Fibroblast of pulmonary artery (primary cell): ENCODE measurements around the gene ZNF280B.
"Not testable (repeated sequence)": the region's sequence is repeated elsewhere in the genome, so short reads cannot be mapped to it uniquely, and the experiment has no call there.

ENCODE experiments used
- DNase-seq: peaks from one replicate; pipeline ENCODE4 v3.0.0-alpha.2; 2010; ENCODE audit warnings: low read depth
- H3K4me3 ChIP-seq: replicated peaks from 2 replicates; pipeline ENCODE4 v1.5.1; 2011; ENCODE audit warnings: low read depth, mild to moderate bottlenecking, control low read depth, low read length, moderate library complexity
- TF ChIP-seq, protein P1 (sequence below): IDR thresholded peaks from 2 replicates; pipeline ENCODE4 v1.5.1; 2011; ENCODE audit warnings: mild to moderate bottlenecking, control low read depth, low read length, inconsistent platforms; ENCODE audit errors: missing control alignments

Gene ZNF280B

DNA sequence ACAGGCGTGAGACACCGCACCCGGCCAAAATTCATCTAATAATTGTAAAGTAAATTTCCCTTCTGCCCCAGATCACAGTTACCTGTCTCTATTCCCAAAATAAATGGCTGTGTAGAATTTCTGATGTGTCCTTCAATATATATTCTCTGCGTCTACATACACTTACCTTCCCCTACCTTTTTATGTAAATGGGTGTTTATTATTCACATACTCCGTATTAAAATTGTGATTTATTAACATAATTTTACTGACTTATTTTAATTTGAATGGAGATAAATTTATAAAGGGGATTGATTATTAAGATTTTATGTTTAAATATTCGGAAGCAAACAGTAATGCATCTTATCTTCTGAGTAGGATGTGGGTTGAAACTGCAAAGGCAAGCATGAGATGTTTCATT lies 28.0 kb upstream of the ZNF280B start:
- TF ChIP-seq, protein P1, sequence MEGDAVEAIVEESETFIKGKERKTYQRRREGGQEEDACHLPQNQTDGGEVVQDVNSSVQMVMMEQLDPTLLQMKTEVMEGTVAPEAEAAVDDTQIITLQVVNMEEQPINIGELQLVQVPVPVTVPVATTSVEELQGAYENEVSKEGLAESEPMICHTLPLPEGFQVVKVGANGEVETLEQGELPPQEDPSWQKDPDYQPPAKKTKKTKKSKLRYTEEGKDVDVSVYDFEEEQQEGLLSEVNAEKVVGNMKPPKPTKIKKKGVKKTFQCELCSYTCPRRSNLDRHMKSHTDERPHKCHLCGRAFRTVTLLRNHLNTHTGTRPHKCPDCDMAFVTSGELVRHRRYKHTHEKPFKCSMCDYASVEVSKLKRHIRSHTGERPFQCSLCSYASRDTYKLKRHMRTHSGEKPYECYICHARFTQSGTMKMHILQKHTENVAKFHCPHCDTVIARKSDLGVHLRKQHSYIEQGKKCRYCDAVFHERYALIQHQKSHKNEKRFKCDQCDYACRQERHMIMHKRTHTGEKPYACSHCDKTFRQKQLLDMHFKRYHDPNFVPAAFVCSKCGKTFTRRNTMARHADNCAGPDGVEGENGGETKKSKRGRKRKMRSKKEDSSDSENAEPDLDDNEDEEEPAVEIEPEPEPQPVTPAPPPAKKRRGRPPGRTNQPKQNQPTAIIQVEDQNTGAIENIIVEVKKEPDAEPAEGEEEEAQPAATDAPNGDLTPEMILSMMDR, result no peak
- H3K4me3 ChIP-seq, result no peak overlapping the region
- DNase-seq, result no peak

GRCh38 chr22:22535662-22536061 lies 27.1 kb upstream of the ZNF280B start:
- DNase-seq, result no peak
- no peak overlapping the region for H3K4me3 ChIP-seq
- TF ChIP-seq, protein P1, result no peak

DNA sequence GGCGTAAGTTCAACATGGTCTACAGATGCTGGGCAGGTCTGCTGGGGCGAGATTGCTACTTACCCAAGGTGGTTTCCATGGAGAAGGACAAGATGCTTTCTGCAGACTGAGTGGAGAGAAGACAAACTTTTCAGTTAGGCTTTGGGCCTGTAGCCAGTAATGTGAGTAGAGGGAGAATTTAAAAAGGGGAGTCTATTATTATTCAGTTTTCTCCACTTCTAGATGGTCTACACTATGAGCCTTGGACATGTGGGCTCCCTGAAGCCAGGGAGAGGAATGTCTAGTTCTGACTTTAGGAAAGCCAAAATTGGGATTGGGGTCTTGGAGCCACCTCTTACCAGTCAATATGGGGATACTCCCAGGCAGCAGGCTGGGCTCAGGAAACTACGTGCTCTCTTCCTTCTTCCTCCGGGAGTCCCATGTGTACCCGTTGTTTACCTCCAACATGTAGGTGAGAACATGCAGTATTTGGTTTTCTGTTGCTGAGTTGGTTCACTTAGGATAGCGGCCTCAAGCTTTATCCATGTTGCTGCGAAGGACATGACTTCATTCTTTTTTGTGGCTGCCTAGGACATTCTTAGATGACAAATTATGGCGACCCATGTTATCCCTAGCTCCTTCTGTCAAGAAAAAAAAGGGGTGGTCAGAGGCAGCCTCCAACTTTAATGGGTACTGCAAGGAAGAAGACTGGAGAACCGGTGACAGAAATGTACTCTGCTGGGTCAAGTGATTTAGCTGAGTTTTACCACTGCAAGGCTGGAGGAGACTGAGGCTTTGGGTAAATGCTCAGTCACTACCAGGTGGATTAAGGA lies 26.3 kb upstream of the ZNF280B start:
- no peak overlapping the region for H3K4me3 ChIP-seq
- TF ChIP-seq, protein P1, result no peak
- DNase-seq, result no peak

DNA sequence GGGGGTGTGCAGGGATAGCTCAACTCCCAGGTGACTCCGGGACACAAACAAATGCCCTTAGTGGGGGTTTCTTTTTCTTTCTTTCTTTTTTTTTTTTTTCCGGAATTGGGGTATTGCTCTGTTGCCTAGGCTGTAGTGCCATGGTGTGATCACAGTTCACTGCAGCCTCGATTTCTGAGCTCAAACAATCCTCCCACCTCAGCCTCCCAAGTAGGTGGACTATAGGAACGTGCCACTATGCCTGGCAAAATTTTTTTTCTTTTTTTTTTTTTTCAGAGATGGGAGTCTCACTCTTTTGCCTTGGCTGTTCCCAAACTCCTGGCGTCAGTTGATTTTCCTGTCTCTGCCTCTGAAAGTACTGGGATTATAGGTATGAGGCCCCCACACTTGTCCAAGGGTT lies 25.3 kb upstream of the ZNF280B start:
- no peak for DNase-seq
- TF ChIP-seq, protein P1, result no peak
- H3K4me3 ChIP-seq, result no peak overlapping the region

- no peak for DNase-seq
- TF ChIP-seq, protein P1, result no peak
- no peak overlapping the region for H3K4me3 ChIP-seq
Measured at GRCh38 chr22:22533417-22533816, 24.9 kb upstream of the ZNF280B start.

GRCh38 chr22:22532547-22533071 lies 24.1 kb upstream of the ZNF280B start:
- H3K4me3 ChIP-seq, DNase-seq: not testable (repeated sequence)

GRCh38 chr22:22531770-22532546 lies 23.4 kb upstream of the ZNF280B start:
- no peak for DNase-seq
- no peak overlapping the region for H3K4me3 ChIP-seq
- TF ChIP-seq, protein P1, result no peak
